Activated T-cell treated with anti-CD3 and anti-CD28 coated beads, Interleukin-2, amount 50 U/mL, for 4 hours (primary cell): ENCODE data around the gene GCLM. TPM values are rescaled to one million over a fixed set of nuclear protein-coding genes. Genes with fewer than 3 reads are reported as not detected.

Experiments
- total RNA-seq, 3 donors: library from RNA; stranded (reverse); gene quantifications; one replicate each; pipeline ENCODE4 v1.2.1, GENCODE V29; 2021

GCLM gene
- total RNA-seq, 3 donors from 2014 or later, result 23.3 to 36.9 (median 30.3) TPM

Other genes with a start within 250 kb of the GCLM start
- gene BCAR3, start 227.6 kb downstream of the GCLM start, total RNA-seq, result 1 to 10 TPM in 2 of 3 donors, under 1 TPM in 1; 0.53 to 1.7 (median 1.2) TPM
- 100 to 1,000 TPM; 135 to 143 (median 141) TPM for gene DNTTIP2, start 30.2 kb downstream of the GCLM start, total RNA-seq
- gene ABCA4, start 211.7 kb upstream of the GCLM start, total RNA-seq, result not detected